ENCODE measurements around the gene FAH.

Gene FAH

GRCh38 chr15:80170596-80170995 is 17.8 kb downstream of the FAH start:
- Histone ChIP-seq H3K4me3 (no peak overlapping the region), H3K9me3 (ENCODE audit: low read depth, low read length) (no peaks in the 10 kb centered on the region), H3K36me3 (ENCODE audit: insufficient read depth, low read length) (no peaks in the 10 kb centered on the region), H3K27ac (no peak overlapping the region), H3K9ac (ENCODE audit: insufficient read length) (no peak overlapping the region)
- TF ChIP-seq POLR2AphosphoS5 (IDR thresholded peaks at IDR 0.05; ENCODE audit: borderline replicate concordance, low read depth, low read length) (no peak), FOXP2 (optimal IDR thresholded peaks at IDR 0.05; ENCODE audit: control extremely low read depth, extremely low read length, insufficient read depth) (no peak), EZH2 (IDR thresholded peaks at IDR 0.05) (no peak)
- no peak for DNase-seq (ENCODE audit: low read depth, low spot score)

- H3K4me3 ChIP-seq: no peak overlapping the region
- H3K9ac ChIP-seq (ENCODE audit: insufficient read length): no peak overlapping the region
- H3K27ac ChIP-seq: no peak overlapping the region
- TF ChIP-seq POLR2AphosphoS5 (IDR thresholded peaks at IDR 0.05; ENCODE audit: borderline replicate concordance, low read depth, low read length): no peak
- TF ChIP-seq EZH2 (IDR thresholded peaks at IDR 0.05): no peak
- no peak for TF ChIP-seq FOXP2 (optimal IDR thresholded peaks at IDR 0.05; ENCODE audit: control extremely low read depth, extremely low read length, insufficient read depth)
- H3K36me3 ChIP-seq (ENCODE audit: insufficient read depth, low read length): no peaks in the 10 kb centered on the region
- DNase-seq (ENCODE audit: low read depth, low spot score): no peak
- H3K9me3 ChIP-seq (ENCODE audit: low read depth, low read length): no peaks in the 10 kb centered on the region
Observed at GRCh38 chr15:80171787-80172186, 19.0 kb downstream of the FAH start.

GRCh38 chr15:80172401-80172800 is 19.6 kb downstream of the FAH start:
- TF ChIP-seq POLR2AphosphoS5 (IDR thresholded peaks at IDR 0.05; ENCODE audit: borderline replicate concordance, low read depth, low read length) (no peak), EZH2 (IDR thresholded peaks at IDR 0.05) (no peak), FOXP2 (optimal IDR thresholded peaks at IDR 0.05; ENCODE audit: control extremely low read depth, extremely low read length, insufficient read depth) (no peak)
- H3K36me3 ChIP-seq (ENCODE audit: insufficient read depth, low read length): no peaks in the 10 kb centered on the region
- H3K4me3 ChIP-seq: no peak overlapping the region
- H3K27ac ChIP-seq: no peak overlapping the region
- no peaks in the 10 kb centered on the region for H3K9me3 ChIP-seq (ENCODE audit: low read depth, low read length)
- no peak for DNase-seq (ENCODE audit: low read depth, low spot score)
- no peak overlapping the region for H3K9ac ChIP-seq (ENCODE audit: insufficient read length)

GRCh38 chr15:80173022-80173759 is 20.4 kb downstream of the FAH start:
- TF ChIP-seq FOXP2 (optimal IDR thresholded peaks at IDR 0.05; ENCODE audit: control extremely low read depth, extremely low read length, insufficient read depth) (no peak), POLR2AphosphoS5 (IDR thresholded peaks at IDR 0.05; ENCODE audit: borderline replicate concordance, low read depth, low read length) (no peak), EZH2 (IDR thresholded peaks at IDR 0.05) (no peak)

GRCh38 chr15:80174017-80174746 is 21.4 kb downstream of the FAH start:
- H3K9ac ChIP-seq (ENCODE audit: insufficient read length): no peak overlapping the region
- DNase-seq (ENCODE audit: low read depth, low spot score): no peak
- no peaks in the 10 kb centered on the region for H3K9me3 ChIP-seq (ENCODE audit: low read depth, low read length)
- H3K4me3 ChIP-seq: no peak overlapping the region
- TF ChIP-seq POLR2AphosphoS5 (IDR thresholded peaks at IDR 0.05; ENCODE audit: borderline replicate concordance, low read depth, low read length): no peak
- TF ChIP-seq EZH2 (IDR thresholded peaks at IDR 0.05): no peak
- TF ChIP-seq FOXP2 (optimal IDR thresholded peaks at IDR 0.05; ENCODE audit: control extremely low read depth, extremely low read length, insufficient read depth): no peak
- no peak overlapping the region for H3K27ac ChIP-seq
- no peaks in the 10 kb centered on the region for H3K36me3 ChIP-seq (ENCODE audit: insufficient read depth, low read length)

More at GRCh38 chr15:80173022-80173759, 20.4 kb downstream of the FAH start:
- no peak for DNase-seq (ENCODE audit: low read depth, low spot score)
- Histone ChIP-seq H3K27ac (no peak overlapping the region), H3K36me3 (ENCODE audit: insufficient read depth, low read length) (no peaks in the 10 kb centered on the region), H3K9ac (ENCODE audit: insufficient read length) (no peak overlapping the region), H3K4me3 (no peak overlapping the region), H3K9me3 (ENCODE audit: low read depth, low read length) (no peaks in the 10 kb centered on the region)

GRCh38 chr15:80175436-80175835 is 22.6 kb downstream of the FAH start:
- Histone ChIP-seq H3K27ac (no peak overlapping the region), H3K9ac (ENCODE audit: insufficient read length) (no peak overlapping the region), H3K36me3 (ENCODE audit: insufficient read depth, low read length) (no peaks in the 10 kb centered on the region), H3K9me3 (ENCODE audit: low read depth, low read length) (no peaks in the 10 kb centered on the region), H3K4me3 (no peak overlapping the region)
- DNase-seq (ENCODE audit: low read depth, low spot score): no peak
- TF ChIP-seq POLR2AphosphoS5 (IDR thresholded peaks at IDR 0.05; ENCODE audit: borderline replicate concordance, low read depth, low read length) (no peak), FOXP2 (optimal IDR thresholded peaks at IDR 0.05; ENCODE audit: control extremely low read depth, extremely low read length, insufficient read depth) (no peak), EZH2 (IDR thresholded peaks at IDR 0.05) (no peak)

- H3K27ac ChIP-seq: no peak overlapping the region
- H3K9ac ChIP-seq (ENCODE audit: insufficient read length): no peak overlapping the region
- no peak for DNase-seq (ENCODE audit: low read depth, low spot score)
- no peak for TF ChIP-seq FOXP2 (optimal IDR thresholded peaks at IDR 0.05; ENCODE audit: control extremely low read depth, extremely low read length, insufficient read depth)
- no peak for TF ChIP-seq EZH2 (IDR thresholded peaks at IDR 0.05)
- H3K9me3 ChIP-seq (ENCODE audit: low read depth, low read length): no peaks in the 10 kb centered on the region
- no peak overlapping the region for H3K4me3 ChIP-seq
- no peaks in the 10 kb centered on the region for H3K36me3 ChIP-seq (ENCODE audit: insufficient read depth, low read length)
Observed at GRCh38 chr15:80176443-80176842, 23.6 kb downstream of the FAH start.

GRCh38 chr15:80177156-80177555 is 24.4 kb downstream of the FAH start:
- Histone ChIP-seq H3K9ac (ENCODE audit: insufficient read length) (no peak overlapping the region), H3K9me3 (ENCODE audit: low read depth, low read length) (no peaks in the 10 kb centered on the region), H3K36me3 (ENCODE audit: insufficient read depth, low read length) (no peaks in the 10 kb centered on the region), H3K27ac (no peak overlapping the region), H3K4me3 (no peak overlapping the region)
- no peak for DNase-seq (ENCODE audit: low read depth, low spot score)
- TF ChIP-seq FOXP2 (optimal IDR thresholded peaks at IDR 0.05; ENCODE audit: control extremely low read depth, extremely low read length, insufficient read depth) (no peak), EZH2 (IDR thresholded peaks at IDR 0.05) (no peak), POLR2AphosphoS5 (IDR thresholded peaks at IDR 0.05; ENCODE audit: borderline replicate concordance, low read depth, low read length) (no peak)

Measured in SK-N-MC (cell line).